Kidney epithelial cell (primary cell): ENCODE data around the gene ADAD2. TPM values are rescaled to one million over a fixed set of nuclear protein-coding genes. Genes with fewer than 3 reads are reported as not detected.

ENCODE experiments used
- DNase-seq: peaks from one replicate; pipeline ENCODE4 v3.0.0-alpha.2; 2010; ENCODE audit warnings: low read depth
- H3K27me3 ChIP-seq: 2 replicates; pipeline ENCODE4 v1.6.0; 2011; ENCODE audit warnings: low read length; ENCODE audit not compliant: control insufficient read depth, insufficient read depth
- H3K36me3 ChIP-seq: 2 replicates; pipeline ENCODE4 v1.5.1; 2011; ENCODE audit warnings: low read length; ENCODE audit not compliant: control insufficient read depth, insufficient read depth
- H3K4me3 ChIP-seq: 2 replicates; pipeline ENCODE4 v1.5.1; 2011; ENCODE audit warnings: low read depth, mild to moderate bottlenecking, control low read depth, low read length
- CTCF ChIP-seq: IDR thresholded peaks from 2 replicates; pipeline ENCODE4 v1.5.1; 2011; ENCODE audit warnings: mild to moderate bottlenecking, moderate library complexity, low read length, control low read depth, inconsistent platforms; ENCODE audit not compliant: insufficient read depth, poor library complexity, severe bottlenecking
- total RNA-seq: library from RNA; depleted of rRNA; stranded (reverse); fragments of >200 nt; gene quantifications from 2 replicates; pipeline ENCODE4 v1.2.3, GENCODE V29; 2015

ADAD2 gene
- total RNA-seq, 1 donor from 2014 or later: not detected

GRCh38 chr16:84225571-84225970, 34.6 kb downstream of the ADAD2 start:
- Histone ChIP-seq H3K36me3 (no peaks in the 10 kb centered on the region), H3K27me3 (no peaks in the 10 kb centered on the region), H3K4me3 (no peak overlapping the region)
- TF ChIP-seq CTCF: no peak
- no peak for DNase-seq

- no peak for TF ChIP-seq CTCF
- H3K36me3 ChIP-seq: no peaks in the 10 kb centered on the region
- no peaks in the 10 kb centered on the region for H3K27me3 ChIP-seq
- no peak for DNase-seq
- no peak overlapping the region for H3K4me3 ChIP-seq
These were observed 35.1 kb downstream of the ADAD2 start for GRCh38 chr16:84226026-84226425.

- no peak overlapping the region for H3K4me3 ChIP-seq
- no peaks in the 10 kb centered on the region for H3K36me3 ChIP-seq
- TF ChIP-seq CTCF: no peak
- DNase-seq: no peak
- no peaks in the 10 kb centered on the region for H3K27me3 ChIP-seq
These were observed 36.6 kb downstream of the ADAD2 start for GRCh38 chr16:84227548-84227947.

- peak; percentile 67 for DNase-seq
- TF ChIP-seq CTCF: no peak
- H3K4me3 ChIP-seq: no peak overlapping the region
These were observed 37.4 kb downstream of the ADAD2 start for GRCh38 chr16:84228256-84228838.

GRCh38 chr16:84229471-84229870, 38.5 kb downstream of the ADAD2 start:
- H3K4me3 ChIP-seq: no peak overlapping the region
- TF ChIP-seq CTCF: no peak

More at GRCh38 chr16:84228256-84228838, 37.4 kb downstream of the ADAD2 start:
- H3K27me3 ChIP-seq: no peaks in the 10 kb centered on the region
- no peaks in the 10 kb centered on the region for H3K36me3 ChIP-seq

GRCh38 chr16:84232060-84232459, 41.1 kb downstream of the ADAD2 start:
- DNase-seq: no peak
- peaks cover 3% of the 10 kb centered on the region for H3K27me3 ChIP-seq
- TF ChIP-seq CTCF: no peak
- H3K4me3 ChIP-seq: no peak overlapping the region
- no peaks in the 10 kb centered on the region for H3K36me3 ChIP-seq

More at GRCh38 chr16:84229471-84229870, 38.5 kb downstream of the ADAD2 start:
- DNase-seq: no peak
- Histone ChIP-seq H3K27me3 (no peaks in the 10 kb centered on the region), H3K36me3 (no peaks in the 10 kb centered on the region)
